GM06990 (cell line): ENCODE data around the gene SLC25A33.
"Not testable (repeated sequence)": the region's sequence is repeated elsewhere in the genome, so short reads cannot be mapped to it uniquely, and the experiment has no call there.

ENCODE experiments used
- DNase-seq: peaks from one replicate; pipeline ENCODE4 v3.0.0-alpha.2; 2011; ENCODE audit not compliant: insufficient read length; ENCODE audit errors: extremely low read depth
- H3K27me3 ChIP-seq: replicated peaks from 2 replicates; pipeline ENCODE4 v1.6.0; 2011; ENCODE audit warnings: low read length; ENCODE audit not compliant: control insufficient read depth, insufficient read depth
- H3K36me3 ChIP-seq: 2 replicates; pipeline ENCODE4 v1.5.1; 2011; ENCODE audit warnings: low read length; ENCODE audit not compliant: control insufficient read depth, insufficient read depth
- H3K4me3 ChIP-seq: replicated peaks from 2 replicates; pipeline ENCODE4 v1.5.1; 2011; ENCODE audit warnings: low read depth, mild to moderate bottlenecking, control low read depth, low read length
- TF ChIP-seq, protein P1 (sequence below): IDR thresholded peaks from 2 replicates; pipeline ENCODE4 v1.5.1; 2011; ENCODE audit warnings: low read length, control low read depth, mild to moderate bottlenecking, inconsistent platforms; ENCODE audit not compliant: insufficient read depth, poor library complexity, severe bottlenecking

Gene SLC25A33

DNA sequence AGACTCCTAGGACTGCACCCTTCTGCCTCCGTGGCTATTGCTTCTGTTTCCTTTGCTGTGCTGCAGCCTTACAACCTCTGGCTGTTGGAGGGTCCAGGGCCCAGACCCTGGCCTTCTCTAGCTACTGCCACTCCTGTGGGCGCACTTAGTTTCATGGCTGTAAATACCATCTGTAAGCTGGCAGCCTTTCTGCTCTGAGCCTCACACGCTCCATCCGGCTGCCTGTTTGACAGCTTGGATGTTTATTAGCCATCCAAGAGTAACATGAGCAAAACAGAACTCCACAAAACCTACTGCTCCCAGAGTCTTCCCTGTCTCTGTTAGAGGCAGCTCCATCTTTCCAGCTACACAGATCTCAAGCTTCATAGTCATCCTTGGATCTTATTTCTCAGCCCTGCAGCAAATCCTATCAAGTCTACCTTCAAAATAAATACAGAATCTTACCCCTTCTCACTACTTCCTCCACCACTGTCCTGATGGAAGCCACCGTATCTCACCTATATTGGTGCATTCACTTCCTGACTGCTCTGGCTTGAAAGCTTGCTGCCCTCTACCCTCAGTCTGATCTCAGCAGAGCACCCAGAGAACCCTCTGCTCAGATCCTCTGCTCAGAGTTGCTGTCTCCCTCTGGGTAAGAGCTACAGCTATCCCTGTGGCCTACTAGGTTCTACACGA lies 19.1 kb downstream of the SLC25A33 start:
- H3K27me3 ChIP-seq: no peaks in the 10 kb centered on the region
- TF ChIP-seq, protein P1, sequence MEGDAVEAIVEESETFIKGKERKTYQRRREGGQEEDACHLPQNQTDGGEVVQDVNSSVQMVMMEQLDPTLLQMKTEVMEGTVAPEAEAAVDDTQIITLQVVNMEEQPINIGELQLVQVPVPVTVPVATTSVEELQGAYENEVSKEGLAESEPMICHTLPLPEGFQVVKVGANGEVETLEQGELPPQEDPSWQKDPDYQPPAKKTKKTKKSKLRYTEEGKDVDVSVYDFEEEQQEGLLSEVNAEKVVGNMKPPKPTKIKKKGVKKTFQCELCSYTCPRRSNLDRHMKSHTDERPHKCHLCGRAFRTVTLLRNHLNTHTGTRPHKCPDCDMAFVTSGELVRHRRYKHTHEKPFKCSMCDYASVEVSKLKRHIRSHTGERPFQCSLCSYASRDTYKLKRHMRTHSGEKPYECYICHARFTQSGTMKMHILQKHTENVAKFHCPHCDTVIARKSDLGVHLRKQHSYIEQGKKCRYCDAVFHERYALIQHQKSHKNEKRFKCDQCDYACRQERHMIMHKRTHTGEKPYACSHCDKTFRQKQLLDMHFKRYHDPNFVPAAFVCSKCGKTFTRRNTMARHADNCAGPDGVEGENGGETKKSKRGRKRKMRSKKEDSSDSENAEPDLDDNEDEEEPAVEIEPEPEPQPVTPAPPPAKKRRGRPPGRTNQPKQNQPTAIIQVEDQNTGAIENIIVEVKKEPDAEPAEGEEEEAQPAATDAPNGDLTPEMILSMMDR: no peak
- H3K36me3 ChIP-seq: peaks cover 4% of the 10 kb centered on the region
- no peak overlapping the region for H3K4me3 ChIP-seq
- no peak for DNase-seq

DNA sequence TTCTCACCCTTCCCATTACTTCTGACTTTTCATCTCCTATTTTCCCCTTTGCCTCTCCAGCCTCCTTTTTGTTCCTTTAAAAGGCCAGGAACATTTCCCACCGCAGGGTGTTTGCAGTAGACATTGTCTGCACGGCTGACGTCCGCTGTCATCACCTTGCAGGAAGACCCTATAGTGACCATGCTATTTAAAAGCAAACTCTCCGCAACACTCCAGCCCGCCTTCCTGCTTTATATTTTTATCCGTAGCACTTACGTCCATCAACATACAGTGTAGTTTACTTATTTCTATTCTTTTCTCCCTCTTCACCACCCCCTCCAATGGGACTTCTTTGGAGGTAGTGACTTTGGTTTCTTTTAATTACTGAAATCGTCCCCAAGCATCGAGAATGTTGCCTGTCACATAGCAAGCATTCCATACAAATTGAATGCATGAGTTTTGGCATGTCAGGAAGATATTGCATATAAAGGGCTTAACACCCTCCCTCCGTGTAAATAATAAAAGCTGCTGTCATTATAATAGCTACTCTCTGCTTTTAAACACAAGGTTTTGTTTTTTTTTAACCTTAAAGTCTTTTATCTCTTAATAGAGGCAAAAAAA lies 19.8 kb downstream of the SLC25A33 start:
- TF ChIP-seq, protein P1: no peak
- Histone ChIP-seq H3K36me3 (peaks cover 4% of the 10 kb centered on the region), H3K4me3 (no peak overlapping the region), H3K27me3 (no peaks in the 10 kb centered on the region)
- no peak for DNase-seq

DNA sequence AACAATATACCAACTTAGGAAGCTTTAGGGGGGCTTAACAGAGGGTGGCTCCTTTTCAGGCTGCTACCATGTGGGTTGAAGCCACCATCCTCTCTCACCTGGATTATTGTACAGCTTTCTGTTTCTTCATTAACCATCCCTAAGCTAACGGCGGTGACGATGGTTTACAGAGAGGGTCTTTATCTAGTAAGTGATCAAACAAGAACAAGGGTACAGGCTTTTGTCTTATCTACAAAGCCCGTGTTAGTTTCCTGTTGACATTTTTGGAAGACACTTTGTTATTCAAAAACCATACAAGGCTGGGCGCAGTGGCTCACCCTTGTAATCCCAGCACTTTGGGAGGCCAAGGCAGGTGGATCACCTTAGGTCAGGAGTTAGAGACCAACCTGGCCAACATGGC lies 20.4 kb downstream of the SLC25A33 start:
- Histone ChIP-seq H3K36me3 (peaks cover 4% of the 10 kb centered on the region), H3K4me3 (no peak overlapping the region), H3K27me3 (no peaks in the 10 kb centered on the region)
- TF ChIP-seq, protein P1: no peak
- no peak for DNase-seq

DNA sequence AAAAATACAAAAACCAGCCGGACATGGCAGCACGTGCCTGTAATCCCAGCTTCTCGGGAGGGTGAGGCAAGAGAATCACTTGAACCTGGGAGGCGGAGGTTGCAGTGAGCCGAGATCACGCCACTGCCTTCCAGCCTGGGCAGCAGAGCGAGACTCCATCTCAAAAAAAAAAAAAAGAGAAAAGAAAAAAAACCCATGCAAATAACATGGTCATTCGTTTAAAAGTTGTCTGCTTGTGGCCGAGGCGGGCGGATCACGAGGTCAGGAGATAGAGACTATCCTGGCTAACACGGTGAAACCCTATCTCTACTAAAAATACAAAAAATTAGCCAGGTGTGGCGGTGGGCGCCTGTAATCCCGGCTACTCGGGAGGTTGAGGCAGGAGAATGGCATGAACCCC lies 20.8 kb downstream of the SLC25A33 start:
- not testable (repeated sequence) for H3K4me3 ChIP-seq, H3K27me3 ChIP-seq, DNase-seq, H3K36me3 ChIP-seq

DNA sequence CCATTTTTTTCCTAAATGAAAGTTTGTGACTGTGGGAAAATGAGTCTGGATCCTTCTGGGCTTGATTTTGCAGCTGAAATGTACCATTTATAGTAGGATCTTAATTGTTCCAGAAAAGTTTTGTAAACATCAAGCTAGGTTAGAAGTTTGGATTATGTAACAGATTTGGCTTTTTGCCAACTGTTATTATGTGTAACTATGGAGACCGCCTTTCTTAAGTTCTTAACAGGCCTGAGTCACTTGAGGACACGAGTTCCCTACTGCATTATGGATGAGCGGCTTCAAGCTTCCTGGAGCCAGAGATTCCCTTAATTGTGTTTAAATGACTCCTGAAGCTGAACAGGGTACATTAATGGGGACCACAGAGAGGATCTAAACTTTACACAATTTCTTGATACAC lies 22.2 kb downstream of the SLC25A33 start:
- Histone ChIP-seq H3K36me3 (peaks cover 4% of the 10 kb centered on the region), H3K27me3 (no peaks in the 10 kb centered on the region), H3K4me3 (no peak overlapping the region)
- TF ChIP-seq, protein P1: no peak
- no peak for DNase-seq

DNA sequence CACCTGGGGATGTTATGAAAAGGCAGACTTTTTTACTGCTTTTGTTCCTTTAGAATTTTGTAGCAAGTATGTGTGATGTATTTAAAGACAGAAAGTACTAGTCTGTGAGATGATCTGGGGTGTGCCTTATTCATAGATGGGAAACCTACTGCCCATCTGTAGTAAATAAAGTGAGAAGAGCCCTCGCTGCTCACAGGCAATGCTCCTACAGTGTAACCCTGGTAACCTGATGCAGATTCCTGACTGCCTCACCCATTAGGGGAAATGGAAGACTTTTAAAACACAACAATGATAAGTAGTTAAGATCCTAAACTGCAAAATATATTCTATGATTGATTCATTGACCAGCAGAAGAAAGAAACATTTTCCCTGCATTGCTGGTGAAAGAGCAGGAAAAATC lies 30.0 kb downstream of the SLC25A33 start:
- DNase-seq: no peak
- H3K27me3 ChIP-seq: no peaks in the 10 kb centered on the region
- H3K4me3 ChIP-seq: no peak overlapping the region
- H3K36me3 ChIP-seq: peaks cover 3% of the 10 kb centered on the region
- TF ChIP-seq, protein P1: no peak

DNA sequence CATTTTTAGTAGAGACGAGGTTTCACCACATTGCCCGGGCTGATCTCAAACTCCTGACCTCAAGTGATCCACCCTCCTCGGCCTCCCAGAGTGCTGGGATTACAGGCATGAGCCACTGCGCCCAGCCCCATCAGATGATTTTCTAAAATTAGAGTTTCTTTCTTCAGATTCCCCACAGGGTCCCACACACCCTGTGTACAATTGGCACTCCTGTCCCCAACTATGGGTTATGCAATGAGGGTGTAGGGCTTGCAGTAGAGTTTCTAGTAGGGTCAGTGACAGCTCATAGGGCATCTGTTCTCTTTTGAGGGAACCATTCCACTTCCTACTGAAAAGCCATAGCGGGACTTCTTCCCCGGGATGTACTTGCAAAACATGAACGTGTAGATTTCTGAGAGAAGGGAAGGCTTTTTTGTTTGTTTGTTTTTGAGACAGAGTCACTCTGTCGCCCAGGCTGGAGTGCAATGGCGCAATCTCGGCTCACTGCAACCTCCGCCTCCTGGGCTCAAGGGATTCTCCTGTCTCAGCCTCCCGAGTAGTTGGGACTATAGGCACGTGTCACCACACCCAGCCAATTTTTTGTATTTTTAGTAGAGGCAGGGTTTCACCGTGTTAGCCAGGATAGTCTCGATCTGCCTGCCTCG lies 31.7 kb downstream of the SLC25A33 start:
- H3K27me3 ChIP-seq, DNase-seq, H3K4me3 ChIP-seq, H3K36me3 ChIP-seq: not testable (repeated sequence)
